ENCODE measurements around the gene PMVK. TPM values are rescaled to one million over a fixed set of nuclear protein-coding genes. Genes with fewer than 3 reads are reported as not detected.

PMVK gene
- total and polyA plus RNA-seq, 2 of the 4 experiments (the other 2 are of a cell fraction) = 9.0 to 28.1 TPM

DNA sequence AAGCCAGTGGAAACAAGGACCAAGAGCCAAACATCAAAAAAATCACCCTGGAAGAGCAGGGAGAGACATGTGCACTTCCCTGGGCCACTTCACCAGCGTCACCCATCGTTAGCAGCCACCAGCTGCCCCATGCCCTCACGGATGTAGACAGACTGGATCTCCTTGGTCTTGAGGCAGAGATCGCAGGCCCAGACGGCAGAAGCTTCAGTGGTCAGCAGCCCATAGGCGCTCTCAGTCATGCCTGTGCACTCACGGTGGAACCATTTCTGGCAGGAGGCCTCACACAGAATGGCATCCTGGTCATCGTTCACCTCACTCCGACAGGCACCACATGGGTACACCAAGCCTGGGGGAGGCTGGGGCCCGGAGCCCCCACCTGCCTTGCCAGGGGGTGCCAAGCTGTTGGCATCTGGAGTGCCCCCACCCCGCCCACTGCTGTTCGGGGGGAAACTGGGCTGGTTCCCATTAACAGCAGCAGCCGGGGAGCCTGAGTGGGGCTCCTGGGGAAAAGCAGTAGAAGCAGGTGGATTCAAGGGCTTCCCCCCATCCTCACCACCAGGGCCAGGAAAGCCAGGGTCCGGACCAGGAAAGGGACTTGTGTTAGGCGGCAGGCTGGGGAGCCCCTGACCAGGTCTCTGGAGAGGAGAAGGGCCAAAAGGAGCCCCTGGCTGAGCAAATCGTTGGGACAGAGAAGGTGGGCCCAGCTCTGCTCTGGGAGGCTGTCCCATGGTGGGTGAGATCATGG, 22.3 kb upstream of the PMVK start:
- 93% methylated on average over 5 of the region's 16 CpGs; no CpG with 5 or more reads in 1 of the 2 experiments for WGBS, 2 experiments (ENCODE audit: extremely low coverage in 2 of 2, insufficient read length in 1 of 2)
- Histone ChIP-seq H4K91ac (ENCODE audit: insufficient read depth, low read depth, low read length) (no peak overlapping the region), H2BK120ac (ENCODE audit: low read depth, low read length) (no peak overlapping the region), H3K27ac (ENCODE audit: insufficient read depth, low read length) (no peak overlapping the region), H3K9me1 (ENCODE audit: insufficient read depth, low read length) (peaks cover 8% of the 10 kb centered on the region), H3K4me3 (ENCODE audit: insufficient read depth, low read depth, low read length) (no peak overlapping the region), H2BK20ac (ENCODE audit: low read depth, low read length) (no peak overlapping the region), H3K4me2 (ENCODE audit: low read depth, low read length) (no peak overlapping the region), H2AK5ac (ENCODE audit: low read depth, low read length) (no peak overlapping the region), H3K79me1 (ENCODE audit: low read depth in 1 of 2, low read length in 2 of 2) (peaks cover 19 to 62% of the 10 kb centered on the region in 2 experiments; a peak in 3 of 4 replicates), H3K56ac (ENCODE audit: extremely low read depth, insufficient read depth, low read length) (no peak overlapping the region), H2AK9ac (replicated peaks; ENCODE audit: low read depth, low read length, poor library complexity) (no peak overlapping the region), H2BK15ac (ENCODE audit: low read depth, low read length) (no peak overlapping the region), H3K36me3 (ENCODE audit: control insufficient read depth, insufficient read depth, low read length) (peaks cover 25% of the 10 kb centered on the region), H4K8ac (ENCODE audit: low read depth in 2 of 2, low read length in 2 of 2) (no peak overlapping the region), H3K4ac (ENCODE audit: low read depth, low read length) (no peak overlapping the region), H3K27me3 (ENCODE audit: control insufficient read depth, insufficient read depth, low read length) (no peaks in the 10 kb centered on the region), H2AFZ (replicated peaks; ENCODE audit: low read length, poor library complexity) (no peak overlapping the region), H3K14ac (replicated peaks; ENCODE audit: low read depth, low read length) (no peak overlapping the region), H3K18ac (ENCODE audit: low read depth, low read length) (no peak overlapping the region), H4K5ac (ENCODE audit: low read depth, low read length) (no peak overlapping the region), H3K4me1 (ENCODE audit: control insufficient read depth, insufficient read depth, low read length) (peaks cover 18% of the 10 kb centered on the region), H3K23ac (ENCODE audit: low read depth, low read length) (no peak overlapping the region), H4K20me1 (ENCODE audit: insufficient read depth, low read length) (peaks cover 13% of the 10 kb centered on the region), H2BK5ac (ENCODE audit: low read depth, low read length, poor library complexity, severe bottlenecking) (no peak overlapping the region), H3K9me3 (ENCODE audit: control insufficient read depth, insufficient read depth, low read length) (no peaks in the 10 kb centered on the region), H3K9ac (ENCODE audit: low read depth, low read length) (no peak overlapping the region)
- intact Hi-C loops (cut with micrococcal nuclease) (loop anchor here (5.0 kb wide), 1 partner anchor 103 kb away; the partner anchor contains the start of gene EFNA4), dilution Hi-C loops (cut with HindIII; ENCODE audit: low sequenced_read_pairs, unreplicated experiment) (no loop called here), in situ Hi-C loops (cut with MboI; ENCODE audit: low sequenced_read_pairs) (loop anchor here (10.0 kb wide), 1 partner anchor 96 kb away; the partner anchor contains the start of gene ADAM15)
- ATAC-seq (ENCODE audit: low read depth) (no peak), DNase-seq (no peak)
- TF ChIP-seq MAZ (IDR thresholded peaks at IDR 0.05; ENCODE audit: borderline replicate concordance, low read depth, low read length) = no peak
- no peak for TF ChIP-seq FOS (IDR thresholded peaks at IDR 0.05; ENCODE audit: low read depth, low read length)
- TF ChIP-seq POLR2A (IDR thresholded peaks at IDR 0.05; ENCODE audit: low read depth, low read length) = no peak
- no peak for TF ChIP-seq RCOR1 (IDR thresholded peaks at IDR 0.05; ENCODE audit: insufficient replicate concordance, low read length)
- no peak for TF ChIP-seq RFX5 (IDR thresholded peaks at IDR 0.05; ENCODE audit: low read depth, low read length)
- no peak for TF ChIP-seq BHLHE40 (IDR thresholded peaks at IDR 0.05; ENCODE audit: low read depth, low read length)
- TF ChIP-seq MXI1 (IDR thresholded peaks at IDR 0.05; ENCODE audit: borderline replicate concordance, low read depth, low read length) = no peak
- no peak for TF ChIP-seq CEBPB (IDR thresholded peaks at IDR 0.05; ENCODE audit: low read depth, low read length)
- TF ChIP-seq, protein P1, sequence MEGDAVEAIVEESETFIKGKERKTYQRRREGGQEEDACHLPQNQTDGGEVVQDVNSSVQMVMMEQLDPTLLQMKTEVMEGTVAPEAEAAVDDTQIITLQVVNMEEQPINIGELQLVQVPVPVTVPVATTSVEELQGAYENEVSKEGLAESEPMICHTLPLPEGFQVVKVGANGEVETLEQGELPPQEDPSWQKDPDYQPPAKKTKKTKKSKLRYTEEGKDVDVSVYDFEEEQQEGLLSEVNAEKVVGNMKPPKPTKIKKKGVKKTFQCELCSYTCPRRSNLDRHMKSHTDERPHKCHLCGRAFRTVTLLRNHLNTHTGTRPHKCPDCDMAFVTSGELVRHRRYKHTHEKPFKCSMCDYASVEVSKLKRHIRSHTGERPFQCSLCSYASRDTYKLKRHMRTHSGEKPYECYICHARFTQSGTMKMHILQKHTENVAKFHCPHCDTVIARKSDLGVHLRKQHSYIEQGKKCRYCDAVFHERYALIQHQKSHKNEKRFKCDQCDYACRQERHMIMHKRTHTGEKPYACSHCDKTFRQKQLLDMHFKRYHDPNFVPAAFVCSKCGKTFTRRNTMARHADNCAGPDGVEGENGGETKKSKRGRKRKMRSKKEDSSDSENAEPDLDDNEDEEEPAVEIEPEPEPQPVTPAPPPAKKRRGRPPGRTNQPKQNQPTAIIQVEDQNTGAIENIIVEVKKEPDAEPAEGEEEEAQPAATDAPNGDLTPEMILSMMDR (conservative IDR thresholded peaks at IDR 0.05; ENCODE audit: low read depth, low read length) = no peak
- TF ChIP-seq MAFK (IDR thresholded peaks at IDR 0.05; ENCODE audit: low read depth, low read length) = no peak
- no peak for TF ChIP-seq RAD21 (IDR thresholded peaks at IDR 0.05; ENCODE audit: low read length)
- CTCF ChIA-PET = no interaction called here
- POLR2A ChIA-PET (ENCODE audit: unreplicated experiment) = no interaction called here
- no TSS peak for BruUV-seq (replicated peaks)

All from IMR-90 (cell line).